IMR-90 (cell line): Measurements from ENCODE around the gene ABCC3. TPM values are rescaled to one million over a fixed set of nuclear protein-coding genes. Genes with fewer than 3 reads are reported as not detected.
"Not testable (repeated sequence)": the region's sequence is repeated elsewhere in the genome, so short reads cannot be mapped to it uniquely, and the experiment has no call there.

Source experiments
- ATAC-seq: fragments of 200-7000 bp; cut with Tn5 transposase; 2 replicates; pipeline ENCODE4 v1.9.1; 2020; ENCODE audit warnings: low read depth, mild to moderate bottlenecking, moderate library complexity
- BruUV-seq: library from RNA; stranded (reverse); fragments of 400-500 nt; replicated peaks from 2 replicates; lab custom pipeline; 2021; lab: Mats Ljungman, UMichigan
- CTCF ChIA-PET: fragments of 300-600 bp; formaldehyde crosslinking; extraction: SDS; loops from one replicate; lab custom pipeline; 2021; ENCODE audit warnings: antibody characterized with exemption; lab: Yijun Ruan, JAX
- POLR2A ChIA-PET: fragments of 300-600 bp; sonication (Branson Sonifier 250); formaldehyde crosslinking; loops from one replicate; lab custom pipeline; 2022; ENCODE audit warnings: antibody characterized with exemption; ENCODE audit not compliant: unreplicated experiment; lab: Charles Lee
- DNase-seq: peaks from one replicate; pipeline ENCODE4 v3.0.0; 2013
- H2AFZ ChIP-seq: replicated peaks from 2 replicates; pipeline ENCODE3; 2013; ENCODE audit warnings: low read length, mild to moderate bottlenecking; ENCODE audit not compliant: poor library complexity
- H2AK5ac ChIP-seq: 2 replicates; pipeline ENCODE4 v1.6.1; 2013; ENCODE audit warnings: low read depth, low read length, inconsistent platforms
- H2AK9ac ChIP-seq: replicated peaks from 2 replicates; pipeline ENCODE3; 2013; ENCODE audit warnings: mild to moderate bottlenecking, low read depth, low read length, moderate library complexity; ENCODE audit not compliant: poor library complexity
- H2BK120ac ChIP-seq: 2 replicates; pipeline ENCODE4 v1.6.1; 2013; ENCODE audit warnings: low read depth, low read length, inconsistent platforms
- H2BK15ac ChIP-seq: 3 replicates; pipeline ENCODE4 v1.6.1; 2013; ENCODE audit warnings: low read depth, low read length, inconsistent platforms
- H2BK20ac ChIP-seq: 2 replicates; pipeline ENCODE4 v1.6.1; 2013; ENCODE audit warnings: low read depth, mild to moderate bottlenecking, inconsistent platforms, low read length, moderate library complexity
- H2BK5ac ChIP-seq: 2 replicates; pipeline ENCODE4 v1.6.1; 2013; ENCODE audit warnings: mild to moderate bottlenecking, low read depth, low read length, inconsistent platforms; ENCODE audit not compliant: poor library complexity, severe bottlenecking
- H3K14ac ChIP-seq: replicated peaks from 2 replicates; pipeline ENCODE4 v1.6.1; 2013; ENCODE audit warnings: low read depth, low read length, inconsistent platforms
- H3K18ac ChIP-seq: 2 replicates; pipeline ENCODE4 v1.6.1; 2013; ENCODE audit warnings: low read depth, low read length, control low read depth
- H3K23ac ChIP-seq: 2 replicates; pipeline ENCODE4 v1.6.1; 2013; ENCODE audit warnings: low read depth, low read length, inconsistent platforms
- H3K27ac ChIP-seq: 2 replicates; pipeline ENCODE4 v1.5.1; 2013; ENCODE audit warnings: mild to moderate bottlenecking, control low read depth, low read length; ENCODE audit not compliant: insufficient read depth
- H3K27me3 ChIP-seq: 2 replicates; pipeline ENCODE4 v1.6.1; 2013; ENCODE audit warnings: low read length; ENCODE audit not compliant: control insufficient read depth, insufficient read depth
- H3K36me3 ChIP-seq: 2 replicates; pipeline ENCODE4 v1.6.1; 2013; ENCODE audit warnings: low read length, mixed read lengths; ENCODE audit not compliant: control insufficient read depth, insufficient read depth
- H3K4ac ChIP-seq: 2 replicates; pipeline ENCODE4 v1.6.1; 2013; ENCODE audit warnings: low read depth, low read length, inconsistent platforms
- H3K4me1 ChIP-seq: 2 replicates; pipeline ENCODE4 v1.6.1; 2013; ENCODE audit warnings: low read length, mixed read lengths; ENCODE audit not compliant: control insufficient read depth, insufficient read depth
- H3K4me2 ChIP-seq: 2 replicates; pipeline ENCODE4 v1.6.1; 2013; ENCODE audit warnings: low read depth, mild to moderate bottlenecking, control low read depth, low read length, moderate library complexity
- H3K4me3 ChIP-seq: 2 replicates; pipeline ENCODE4 v1.5.1; 2013; ENCODE audit warnings: low read depth, mild to moderate bottlenecking, control low read depth, low read length, moderate library complexity; ENCODE audit not compliant: insufficient read depth
- H3K56ac ChIP-seq: 2 replicates; pipeline ENCODE4 v1.6.1; 2013; ENCODE audit warnings: low read length, inconsistent platforms; ENCODE audit not compliant: insufficient read depth; ENCODE audit errors: extremely low read depth
- H3K79me1 ChIP-seq, 2 experiments: 2 replicates each; pipeline ENCODE4 v1.6.1; 2013; ENCODE audit warnings: low read length in 2 of 2, inconsistent platforms in 1 of 2, low read depth in 1 of 2
- H3K9ac ChIP-seq: 2 replicates; pipeline ENCODE4 v1.6.1; 2013; ENCODE audit warnings: low read depth, low read length, control low read depth
- H3K9me1 ChIP-seq: 2 replicates; pipeline ENCODE4 v1.6.1; 2013; ENCODE audit warnings: low read length, inconsistent platforms; ENCODE audit not compliant: insufficient read depth
- H3K9me3 ChIP-seq: 2 replicates; pipeline ENCODE4 v1.6.1; 2013; ENCODE audit warnings: low read length; ENCODE audit not compliant: control insufficient read depth, insufficient read depth
- H4K20me1 ChIP-seq: 2 replicates; pipeline ENCODE4 v1.6.1; 2013; ENCODE audit warnings: low read length, inconsistent platforms; ENCODE audit not compliant: insufficient read depth
- H4K5ac ChIP-seq: 2 replicates; pipeline ENCODE4 v1.6.1; 2013; ENCODE audit warnings: mild to moderate bottlenecking, low read depth, low read length, control low read depth
- H4K8ac ChIP-seq, 2 experiments: 2 replicates each; pipeline ENCODE4 v1.6.1; 2013; ENCODE audit warnings: low read depth in 2 of 2, low read length in 2 of 2, control low read depth in 1 of 2, inconsistent platforms in 1 of 2
- H4K91ac ChIP-seq: 2 replicates; pipeline ENCODE4 v1.6.1; 2013; ENCODE audit warnings: low read depth, low read length, inconsistent platforms; ENCODE audit not compliant: insufficient read depth
- CEBPB ChIP-seq: IDR thresholded peaks from 2 replicates; pipeline ENCODE4 v1.6.1; 2012; ENCODE audit warnings: low read depth, low read length, improper control_type of control experiment
- CHD1 ChIP-seq: IDR thresholded peaks from 2 replicates; pipeline ENCODE4 v1.6.1; 2012; ENCODE audit warnings: low read depth, low read length, improper control_type of control experiment
- FOS ChIP-seq: fragments of 150-350 bp; IDR thresholded peaks from 2 replicates; pipeline ENCODE4 v1.6.1; 2016; ENCODE audit warnings: low read depth, low read length
- MAFK ChIP-seq: IDR thresholded peaks from 2 replicates; pipeline ENCODE4 v1.6.1; 2012; ENCODE audit warnings: low read depth, low read length, improper control_type of control experiment
- NFE2L2 ChIP-seq: fragments of 150-350 bp; IDR thresholded peaks from 2 replicates; pipeline ENCODE4 v1.6.1; 2016; ENCODE audit warnings: low read depth, mild to moderate bottlenecking, low read length
- RAD21 ChIP-seq: IDR thresholded peaks from 2 replicates; pipeline ENCODE4 v1.6.1; 2012; ENCODE audit warnings: low read length, improper control_type of control experiment
- WGBS, 2 experiments: methylation state at CpG; one replicate each; pipeline versions ENCODE4 v1.1.5 to v1.1.7; 2013; ENCODE audit warnings: missing lambda C conversion rate in 2 of 2; ENCODE audit not compliant: insufficient read length in 1 of 2; ENCODE audit errors: extremely low coverage in 2 of 2; 5-methylcytosine and 5-hydroxymethylcytosine counted together
- dilution Hi-C: fragments of 300-500 bp; cut with HindIII; formaldehyde crosslinking; loops from one replicate; pipeline ENCODE4 v1.14.3; 2018; ENCODE audit warnings: low sequenced_read_pairs; ENCODE audit not compliant: unreplicated experiment
- in situ Hi-C: fragments of 300-500 bp; cut with MboI; formaldehyde crosslinking; loops from 3 replicates; pipeline ENCODE4 v1.14.3; 2019; ENCODE audit warnings: low sequenced_read_pairs, inconsistent platforms, mixed read lengths
- intact Hi-C: fragments of 100-400 bp; cut with micrococcal nuclease; formaldehyde crosslinking; loops from 2 replicates; pipeline ENCODE4 v1.10.0; 2022
- polyA plus RNA-seq, 3 experiments: library from polyadenylated mRNA; depleted of rRNA; stranded (reverse); fragments of >200 nt; gene quantifications; 2 replicates each; pipeline ENCODE4 v1.2.3, GENCODE V29; 2012; ENCODE audit warnings: low replicate concordance in 1 of 3
- total RNA-seq: library from RNA; depleted of rRNA; stranded (reverse); fragments of >200 nt; gene quantifications from 2 replicates; pipeline ENCODE4 v1.2.3, GENCODE V29; 2012
- TF ChIP-seq, protein P1 (sequence below): fragments of 150-350 bp; IDR thresholded peaks from 2 replicates; pipeline ENCODE4 v1.6.1; 2017; ENCODE audit warnings: mild to moderate bottlenecking, antibody characterized with exemption, low read length, low read depth

Gene ABCC3
- total and polyA plus RNA-seq, 2 of the 4 experiments (the other 2 are of a cell fraction) = 3.2 to 6.6 TPM

DNA sequence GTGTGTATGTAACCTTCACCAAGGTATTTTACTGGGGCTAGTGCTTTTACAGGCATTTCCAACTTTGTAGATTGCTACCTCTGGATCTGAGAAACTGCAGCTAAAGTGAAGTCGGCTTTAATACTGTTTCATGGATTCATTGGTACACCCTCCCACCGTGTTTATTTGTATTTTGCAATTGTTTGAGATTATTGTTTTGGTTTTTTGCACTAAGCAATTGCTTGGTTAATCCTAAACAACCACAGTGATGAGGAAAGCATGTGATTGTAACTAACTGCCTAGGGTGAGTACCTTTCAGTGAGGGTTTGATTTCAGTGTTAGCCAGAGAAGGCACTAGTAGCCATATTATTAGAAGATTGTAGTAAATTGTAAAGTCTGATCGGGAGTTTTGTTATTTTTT lies 88.1 kb downstream of the ABCC3 start:
- no peak overlapping the region for H3K4me3 ChIP-seq
- no peak overlapping the region for H3K9ac ChIP-seq
- H2AK5ac ChIP-seq = no peak overlapping the region
- in situ Hi-C loops = no loop called here
- ATAC-seq (no peak), DNase-seq (no peak)
- H3K27ac ChIP-seq = no peak overlapping the region
- dilution Hi-C loops = no loop called here
- H4K5ac ChIP-seq = no peak overlapping the region
- no TSS peak for BruUV-seq
- H3K14ac ChIP-seq = no peak overlapping the region
- no peak overlapping the region for H2BK15ac ChIP-seq
- H3K79me1 ChIP-seq = peaks cover 0 to 30% of the 10 kb centered on the region in 2 experiments; a peak in 2 of 4 replicates
- no peaks in the 10 kb centered on the region for H3K27me3 ChIP-seq
- H4K20me1 ChIP-seq = peaks cover 79% of the 10 kb centered on the region
- H2BK20ac ChIP-seq = no peak overlapping the region
- H3K36me3 ChIP-seq = 0 out of 2 replicates have a peak, but pooled peaks cover 3% of the 10 kb centered on the region
- no peak overlapping the region for H4K91ac ChIP-seq
- no peak overlapping the region for H2BK120ac ChIP-seq
- intact Hi-C loops = no loop called here
- no peak overlapping the region for H2BK5ac ChIP-seq
- H3K4me1 ChIP-seq = peaks cover 2% of the 10 kb centered on the region; the same call in 1 of the 2 replicates
- peaks cover 8% of the 10 kb centered on the region for H3K9me1 ChIP-seq
- H2AFZ ChIP-seq = no peak overlapping the region
- WGBS, 2 experiments = 100% methylated on average over 1 of the region's 3 CpGs; no CpG with 5 or more reads in 1 of the 2 experiments
- no peak overlapping the region for H3K4ac ChIP-seq
- H2AK9ac ChIP-seq = no peak overlapping the region
- H3K4me2 ChIP-seq = peak overlapping the region; percentile 33; the same call in 1 of the 2 replicates
- no peak overlapping the region for H3K18ac ChIP-seq
- no peak overlapping the region for H4K8ac ChIP-seq
- H3K56ac ChIP-seq = no peak overlapping the region
- ChIA-PET CTCF (no interaction called here), POLR2A (no interaction called here)
- no peaks in the 10 kb centered on the region for H3K9me3 ChIP-seq
- H3K23ac ChIP-seq = peak overlapping the region; percentile 41; the same call in 1 of the 2 replicates
- TF ChIP-seq NFE2L2 (no peak), CHD1 (no peak), FOS (no peak), MAFK (no peak), RAD21 (no peak), CEBPB (no peak)
- TF ChIP-seq, protein P1, sequence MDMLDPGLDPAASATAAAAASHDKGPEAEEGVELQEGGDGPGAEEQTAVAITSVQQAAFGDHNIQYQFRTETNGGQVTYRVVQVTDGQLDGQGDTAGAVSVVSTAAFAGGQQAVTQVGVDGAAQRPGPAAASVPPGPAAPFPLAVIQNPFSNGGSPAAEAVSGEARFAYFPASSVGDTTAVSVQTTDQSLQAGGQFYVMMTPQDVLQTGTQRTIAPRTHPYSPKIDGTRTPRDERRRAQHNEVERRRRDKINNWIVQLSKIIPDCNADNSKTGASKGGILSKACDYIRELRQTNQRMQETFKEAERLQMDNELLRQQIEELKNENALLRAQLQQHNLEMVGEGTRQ = no peak

DNA sequence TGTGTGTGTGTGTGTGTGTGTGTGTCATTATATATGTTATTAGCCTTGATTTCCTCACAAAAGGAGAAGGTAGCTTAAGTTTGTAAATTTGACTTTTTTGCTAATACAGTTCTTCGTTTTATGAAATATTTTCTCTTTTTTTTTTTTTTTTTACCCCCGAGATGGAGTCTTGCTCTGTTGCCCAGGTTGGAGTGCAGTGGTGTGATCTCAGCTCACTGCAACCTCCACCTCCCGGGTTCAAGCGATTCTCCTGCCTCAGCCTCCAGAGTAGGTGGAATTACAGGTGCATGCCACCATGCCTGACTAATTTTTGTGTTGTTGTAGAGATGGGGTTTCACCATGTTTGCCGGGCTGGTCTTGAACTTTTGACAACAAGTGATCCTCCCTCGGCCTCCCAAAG lies 89.9 kb downstream of the ABCC3 start:
- H4K8ac ChIP-seq, H2BK20ac ChIP-seq, BruUV-seq, H3K4ac ChIP-seq, H3K56ac ChIP-seq, H3K27ac ChIP-seq, H3K14ac ChIP-seq, DNase-seq, H2AFZ ChIP-seq, H3K27me3 ChIP-seq, H2AK5ac ChIP-seq, H3K23ac ChIP-seq, H3K9ac ChIP-seq, H2BK5ac ChIP-seq, H3K9me3 ChIP-seq, ATAC-seq, intact Hi-C loops, H3K36me3 ChIP-seq, H3K4me3 ChIP-seq, H2BK15ac ChIP-seq, H3K18ac ChIP-seq, H2AK9ac ChIP-seq, dilution Hi-C loops, H4K91ac ChIP-seq, H2BK120ac ChIP-seq, H3K4me2 ChIP-seq, in situ Hi-C loops, H3K9me1 ChIP-seq, H3K4me1 ChIP-seq, H4K5ac ChIP-seq: not testable (repeated sequence)
- H4K20me1 ChIP-seq = peaks cover 95% of the 10 kb centered on the region
- CTCF ChIA-PET = interaction anchor here (0.6 kb wide), 1 partner anchor 54 kb away, joined by 4 read pairs; no protein-coding TSS in a partner anchor
- peaks cover 0 to 29% of the 10 kb centered on the region in 2 experiments; a peak in 3 of 4 replicates for H3K79me1 ChIP-seq
- no CpG with 5 or more reads among the region's 6 CpGs for WGBS, 2 experiments
- POLR2A ChIA-PET = interaction anchor here (0.6 kb wide), 1 partner anchor 168 kb away, joined by 14 read pairs; no protein-coding TSS in a partner anchor
